HuH-7 (cell line): ENCODE data around the gene COG3.
"Not testable (repeated sequence)": the region's sequence is repeated elsewhere in the genome, so short reads cannot be mapped to it uniquely, and the experiment has no call there.

ENCODE experiments used
- DNase-seq: peaks from one replicate; pipeline ENCODE4 v3.0.0; 2011; ENCODE audit warnings: low spot score

The COG3 gene

DNA sequence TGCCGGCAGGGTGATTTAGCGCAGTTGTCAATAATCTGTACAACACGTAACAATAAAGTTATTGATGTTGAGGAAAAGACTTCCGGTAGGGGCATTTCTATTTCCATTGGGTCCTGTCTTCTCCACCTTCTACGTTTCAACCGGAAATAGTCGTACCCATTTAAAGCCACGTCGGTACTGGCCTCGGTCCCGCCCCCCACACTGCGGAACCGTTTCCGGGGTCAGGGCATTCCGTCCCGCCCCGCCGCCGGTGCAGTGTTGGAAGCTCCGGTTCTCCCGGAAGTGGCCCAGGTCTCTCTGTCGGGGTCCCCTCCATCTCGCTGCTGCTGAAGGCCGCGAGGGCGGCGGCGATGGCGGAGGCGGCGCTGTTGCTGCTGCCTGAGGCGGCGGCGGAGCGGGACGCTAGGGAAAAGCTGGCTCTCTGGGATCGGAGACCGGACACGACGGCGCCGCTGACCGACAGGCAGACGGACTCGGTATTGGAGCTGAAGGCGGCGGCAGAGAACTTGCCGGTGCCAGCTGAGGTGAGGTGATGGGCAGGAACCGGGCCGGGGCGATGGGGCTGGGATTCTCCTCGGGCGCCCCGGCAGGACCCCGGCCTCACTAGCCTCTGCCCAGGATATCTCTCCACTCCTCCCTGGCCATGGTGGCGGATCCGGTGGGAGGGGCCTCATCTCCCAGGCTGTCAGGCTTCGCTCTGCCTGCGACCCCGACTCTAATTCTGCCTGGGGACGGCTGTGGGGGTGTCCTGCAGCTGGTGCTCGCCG, at the start of gene COG3:
TSS of gene COG3 (plus strand) at position 253 of the 767 bp plus-strand sequence. CDS start at position 351, 98 bp downstream.
- DNase-seq, result peak; percentile 84

DNA sequence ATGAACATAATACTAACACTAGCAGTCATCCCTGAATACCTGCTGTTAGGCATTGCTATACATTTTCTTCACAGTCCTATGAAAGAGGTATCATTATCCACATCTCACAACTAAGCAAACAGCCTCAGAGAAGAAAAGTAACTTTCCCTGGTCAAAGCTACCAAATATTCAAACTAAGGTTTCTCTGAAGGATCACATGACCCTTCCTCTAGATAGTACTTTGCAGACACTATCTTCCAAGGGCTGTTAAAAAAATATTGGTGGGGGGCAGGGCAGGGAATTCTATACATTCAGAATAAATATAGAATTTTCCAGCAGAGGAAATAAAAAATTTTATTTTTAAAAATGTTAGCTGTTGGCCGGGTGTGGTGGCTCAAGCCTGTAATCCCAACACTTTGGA, 49.6 kb upstream of the COG3 start:
- no peak for DNase-seq

GRCh38 chr13:45416516-45417128, 48.1 kb upstream of the COG3 start:
- no peak for DNase-seq

DNA sequence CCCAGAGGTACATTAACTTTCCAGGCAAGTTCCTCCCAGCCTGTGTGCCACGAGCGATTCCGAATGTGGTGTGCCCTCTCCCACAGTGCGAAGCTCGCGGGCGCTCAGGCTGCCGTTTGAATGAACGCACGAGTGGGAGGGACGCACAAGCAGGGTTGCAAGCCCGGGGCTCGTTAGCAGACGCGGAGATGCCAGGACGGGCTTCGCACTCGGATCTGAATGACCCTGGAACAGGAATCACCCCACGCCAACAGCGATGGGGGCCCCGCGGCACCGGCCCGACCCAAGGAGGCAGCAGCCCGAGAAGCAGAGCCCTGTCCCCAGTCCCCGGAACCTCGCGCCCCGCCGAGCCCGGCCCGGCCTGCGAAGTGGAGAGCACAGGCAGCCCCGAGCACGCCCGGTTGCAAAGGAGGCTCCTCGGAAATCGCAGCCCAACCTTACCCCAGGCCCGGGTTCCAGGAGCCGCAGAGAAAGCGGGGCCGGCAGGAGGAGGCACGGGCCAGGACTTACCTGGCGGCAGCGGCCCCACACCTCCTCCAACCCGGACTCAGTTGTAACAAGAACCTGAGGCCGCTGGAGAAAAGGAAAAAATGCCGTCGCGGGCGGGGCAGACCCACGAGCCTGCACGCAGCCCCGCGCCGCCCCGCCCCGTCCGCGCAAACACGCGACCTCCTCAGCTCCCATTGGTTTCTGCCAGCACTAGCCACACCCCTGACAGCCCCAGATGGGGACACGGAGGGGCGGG, 46.8 kb upstream of the COG3 start, which contains the start of gene SLC25A30:
TSS of gene SLC25A30 (minus strand) at position 584 of the 745 bp plus-strand sequence. CDS start 6,948 bp downstream, outside the sequence.
- DNase-seq, result peak; percentile 83

GRCh38 chr13:45419389-45419788, 45.4 kb upstream of the COG3 start:
- DNase-seq, result not testable (repeated sequence)

GRCh38 chr13:45419945-45420344, 44.8 kb upstream of the COG3 start:
- DNase-seq, result no peak

DNA sequence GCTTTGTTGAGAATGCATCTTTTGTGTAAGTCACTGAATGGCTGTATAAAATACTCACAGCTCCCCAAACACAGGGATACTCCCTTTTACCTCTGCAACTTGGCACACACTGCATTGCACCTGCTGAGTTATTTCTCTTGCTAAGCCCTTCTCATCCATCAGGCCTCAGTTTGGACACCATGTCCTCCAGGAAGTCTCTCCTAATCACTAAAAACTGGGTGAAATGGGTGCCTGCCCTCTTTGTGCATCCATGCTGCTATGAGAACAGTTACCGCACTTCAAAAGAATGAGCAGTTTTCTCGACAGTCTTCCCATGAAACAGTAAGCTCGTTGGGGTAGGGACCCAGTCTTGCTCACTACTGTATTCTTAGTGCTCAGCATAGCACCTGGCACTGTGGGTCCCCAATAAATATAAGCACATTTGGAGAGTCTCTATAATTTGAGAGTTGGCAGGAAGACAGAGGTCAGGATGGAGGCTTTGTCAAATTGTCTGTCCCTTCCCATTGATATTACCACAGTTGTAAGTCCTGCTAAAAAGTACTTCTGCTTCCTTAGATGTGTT, 41.9 kb upstream of the COG3 start:
- DNase-seq, result no peak

- DNase-seq, result not testable (repeated sequence)
Observed at GRCh38 chr13:45426056-45426841, 38.5 kb upstream of the COG3 start.

DNA sequence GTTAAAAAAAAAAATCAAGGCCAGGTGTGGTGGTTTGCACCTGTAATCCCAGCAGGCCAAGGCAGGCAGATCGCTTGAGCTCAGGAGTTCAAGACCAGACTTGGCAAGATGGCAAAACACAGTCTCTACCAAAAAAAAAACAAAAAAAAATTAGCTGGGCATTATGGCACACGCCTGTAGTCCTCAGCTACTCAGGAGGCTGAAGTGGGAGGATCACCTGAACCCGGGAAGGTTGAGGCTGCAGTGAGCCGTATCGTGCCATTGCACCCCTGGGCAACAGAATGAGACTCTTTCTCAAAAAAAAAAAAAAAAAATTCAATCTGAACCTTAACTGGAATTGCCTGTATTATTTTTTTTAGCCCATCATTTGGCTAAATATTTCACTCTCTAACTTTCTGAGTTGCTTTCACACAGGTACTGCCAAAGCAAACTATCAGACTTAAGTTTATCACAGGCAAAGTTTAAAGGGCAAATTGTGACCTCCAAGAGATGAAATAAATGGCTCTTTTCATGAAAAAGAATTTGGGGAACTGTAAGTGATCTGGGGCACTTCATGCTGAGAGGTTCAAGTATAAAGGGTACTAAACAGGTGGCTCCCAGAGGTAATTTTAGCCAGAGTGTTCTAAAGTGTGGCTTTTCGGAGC, 31.9 kb upstream of the COG3 start:
- no peak for DNase-seq

DNA sequence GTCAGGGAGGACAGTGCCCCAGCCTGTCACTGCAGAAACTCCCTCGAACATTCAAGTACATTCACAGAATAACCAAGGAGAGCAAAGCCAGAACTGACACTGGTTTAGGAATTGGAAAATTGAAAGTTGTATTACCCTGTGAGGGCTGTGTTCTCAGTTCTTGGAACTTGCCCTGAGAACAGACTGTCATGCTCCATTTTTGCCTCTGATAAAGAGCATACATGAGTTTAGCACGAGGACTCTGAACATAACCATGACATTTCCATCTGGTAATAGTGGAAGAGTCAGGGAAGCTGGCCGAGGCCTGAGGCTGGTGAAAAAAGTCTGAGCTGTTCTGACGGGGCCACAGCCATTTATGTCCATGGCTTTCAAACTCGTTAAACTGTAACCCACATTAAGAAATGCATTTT, 31.4 kb upstream of the COG3 start:
- DNase-seq, result no peak

DNA sequence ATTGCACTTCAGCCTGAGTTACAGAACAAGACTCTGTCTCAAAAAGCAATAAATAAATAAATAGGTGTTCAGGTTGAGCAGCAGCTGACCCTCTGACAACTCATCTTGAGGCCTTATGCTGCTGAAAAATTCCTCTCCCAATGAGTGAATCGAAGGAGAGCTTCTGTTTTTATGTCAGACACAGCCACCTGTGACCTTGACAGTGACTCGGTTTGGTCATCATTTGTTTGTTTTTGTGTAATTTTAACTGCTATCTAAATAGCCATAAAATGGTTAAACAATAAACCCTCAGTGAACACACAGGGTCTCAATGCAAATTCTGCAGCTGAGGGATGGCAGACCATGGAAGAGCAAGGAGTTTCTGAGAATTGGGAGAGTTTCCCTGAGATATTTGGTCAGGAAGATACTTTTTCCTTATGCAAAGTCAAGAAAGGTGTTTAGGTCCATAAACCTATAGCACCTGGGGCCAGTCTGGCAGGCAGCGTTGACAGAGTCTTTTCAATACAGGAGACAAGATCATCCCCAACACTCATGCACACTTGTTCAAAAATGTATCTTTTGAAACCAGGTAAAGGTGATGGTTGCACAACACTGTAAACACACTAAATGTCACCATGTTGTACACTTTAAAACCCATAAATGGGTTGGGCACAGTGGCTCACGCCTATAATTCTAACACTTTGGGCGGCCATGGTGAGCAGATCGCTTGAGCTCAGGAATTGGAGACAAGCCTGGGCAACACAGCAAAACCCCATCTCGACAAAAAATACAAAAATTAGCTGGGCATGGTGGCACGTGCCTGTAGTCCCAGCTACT, 30.0 kb upstream of the COG3 start:
- DNase-seq, result peak; percentile 26

DNA sequence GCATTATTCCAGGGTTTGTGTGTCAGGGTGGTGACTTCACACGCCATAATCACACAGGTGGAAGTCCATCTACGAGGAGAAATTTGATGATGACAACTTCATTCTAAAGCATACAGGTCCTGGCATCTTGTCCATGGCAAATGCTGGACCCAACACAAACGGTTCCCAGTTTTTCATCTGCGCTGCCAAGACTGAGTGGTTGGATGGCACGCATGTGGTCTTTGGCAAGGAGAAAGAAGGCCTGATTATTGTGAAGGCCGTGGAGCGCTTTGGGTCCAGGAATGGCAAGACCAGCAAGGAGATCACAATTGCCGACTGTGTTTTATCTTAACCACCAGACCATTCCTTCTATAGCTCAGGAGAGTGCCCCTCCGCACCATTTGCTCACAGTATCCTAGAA, 28.4 kb upstream of the COG3 start:
- DNase-seq, result no peak

GRCh38 chr13:45436953-45437352, 27.8 kb upstream of the COG3 start:
- no peak for DNase-seq

- DNase-seq, result no peak
Observed at GRCh38 chr13:45437947-45438346, 26.8 kb upstream of the COG3 start.

DNA sequence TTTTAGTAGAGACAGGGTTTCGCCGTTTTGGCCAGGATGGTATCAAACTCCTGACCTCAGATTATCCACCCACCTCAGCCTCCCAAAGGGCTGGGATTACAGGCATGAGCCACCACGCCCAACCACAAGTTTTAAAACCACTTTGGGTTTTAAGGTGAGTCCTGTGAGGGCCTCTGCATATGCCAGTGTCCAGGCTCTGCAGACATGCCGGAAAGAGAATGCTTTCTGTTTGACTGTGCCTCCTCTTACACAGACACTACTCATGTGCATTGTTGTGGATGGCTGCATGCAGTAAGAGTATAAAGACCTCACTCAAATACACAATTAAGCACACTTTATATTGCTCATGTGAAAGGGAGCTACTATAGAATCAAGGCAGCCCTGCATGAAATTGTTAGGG, 25.7 kb upstream of the COG3 start:
- DNase-seq, result no peak

DNA sequence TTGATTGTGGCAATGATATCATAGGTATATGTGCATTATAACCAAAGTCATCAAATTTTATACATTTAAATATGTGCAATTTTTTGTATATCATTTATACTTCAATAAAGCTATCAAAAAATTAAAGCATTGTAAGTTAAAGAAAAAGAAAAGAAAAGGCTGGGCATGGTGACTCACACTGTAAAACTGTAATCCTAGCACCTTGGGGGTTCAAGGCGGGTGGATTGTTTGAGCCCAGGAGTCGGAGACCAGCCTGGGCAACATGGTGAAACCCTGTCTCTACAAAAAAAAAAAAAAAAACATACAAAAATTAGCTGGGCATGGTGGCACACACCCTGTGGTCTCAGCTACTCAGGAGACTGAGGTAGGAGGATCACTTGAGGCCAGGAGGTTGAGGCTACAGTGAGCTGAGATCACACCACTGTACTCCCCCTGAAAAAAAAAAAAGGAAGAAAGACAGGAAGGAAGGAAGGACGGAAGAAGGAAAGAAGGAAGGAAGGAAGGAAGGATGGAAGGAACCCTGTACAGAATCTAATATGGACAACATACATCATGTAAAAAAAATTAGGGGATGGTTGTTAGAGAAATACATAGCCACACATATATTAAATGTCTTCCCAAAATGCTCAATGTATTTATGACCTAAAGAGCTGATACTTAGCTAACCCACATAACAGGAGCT, 24.8 kb upstream of the COG3 start:
- no peak for DNase-seq

DNA sequence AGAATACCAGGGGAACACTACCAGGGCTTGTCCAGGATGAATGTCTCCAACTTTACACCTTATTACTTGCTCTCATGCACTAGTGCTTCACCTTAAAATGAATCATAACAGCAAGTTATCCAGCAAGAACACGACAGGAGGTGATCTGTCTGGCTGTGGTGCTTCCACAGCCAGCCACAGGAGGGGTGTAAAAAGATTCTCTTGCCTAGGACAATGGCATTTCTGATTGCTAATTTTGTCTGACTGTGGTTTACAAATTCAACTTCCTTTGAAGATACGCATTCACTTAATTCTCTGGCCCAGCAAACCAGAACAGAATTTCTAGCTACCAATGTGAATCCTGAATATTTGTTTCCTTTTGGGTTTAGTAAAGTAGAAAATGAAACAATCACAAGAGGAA, 23.1 kb upstream of the COG3 start:
- DNase-seq, result no peak

GRCh38 chr13:45445053-45445452, 19.7 kb upstream of the COG3 start:
- DNase-seq, result no peak

DNA sequence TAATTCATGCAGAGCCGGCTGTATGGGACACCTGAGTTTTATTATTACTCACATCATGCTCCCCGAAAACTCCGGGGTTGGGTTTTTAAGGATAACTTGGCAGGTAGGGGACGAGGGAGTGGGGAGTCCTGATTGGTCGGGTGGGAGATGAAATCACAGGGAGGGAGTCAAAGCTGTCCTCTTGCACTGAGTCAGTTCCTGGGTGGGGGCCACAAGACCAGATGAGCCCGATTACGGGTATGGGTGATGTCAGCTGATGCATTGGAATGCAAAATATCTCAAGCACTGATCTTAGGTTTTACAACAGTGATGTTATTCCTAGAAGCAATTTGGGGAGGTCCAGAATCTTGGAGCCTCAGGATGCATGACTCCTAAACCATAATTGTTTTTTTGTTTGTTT, 18.6 kb upstream of the COG3 start:
- no peak for DNase-seq
